Activated gamma-delta T cell treated with Interleukin-2 at 50 U/mL for 16 hours (primary cell): ENCODE data around the gene GLIPR1.
"Not testable (repeated sequence)": the region's sequence is repeated elsewhere in the genome, so short reads cannot be mapped to it uniquely, and the experiment has no call there.

Experiments used
- DNase-seq: peaks from one replicate; pipeline ENCODE4 v3.0.0-alpha.2; 2020

The GLIPR1 gene

DNA sequence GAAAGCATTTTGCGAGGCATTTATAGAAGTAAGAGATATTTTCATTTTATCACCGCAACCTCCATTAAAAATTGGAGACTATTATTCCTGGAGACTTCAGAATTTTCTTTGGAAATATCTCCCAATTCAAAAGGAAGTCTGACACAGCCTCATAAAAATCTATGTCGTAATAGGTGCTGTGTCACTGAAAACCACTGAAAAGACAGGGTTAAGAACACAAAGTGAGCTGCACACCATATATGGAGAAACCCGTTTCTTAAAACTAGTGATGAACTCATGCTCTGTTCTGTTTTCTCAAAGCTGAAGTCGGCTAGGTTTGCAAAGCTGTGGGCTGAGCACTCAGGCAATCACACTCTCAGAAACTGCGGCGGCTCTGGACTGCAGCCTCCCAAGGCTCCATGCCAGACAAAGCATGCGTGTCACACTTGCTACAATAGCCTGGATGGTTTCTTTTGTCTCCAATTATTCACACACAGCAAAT is at the start of gene GLIPR1:
Gene GLIPR1 (plus strand): TSS at position 287 of the 481 bp plus-strand sequence. CDS start 126 bp downstream, at position 413.
- DNase-seq = peak; percentile 57

- no peak for DNase-seq
Measured at GRCh38 chr12:75432924-75433323, 47.6 kb upstream of the GLIPR1 start.

- no peak for DNase-seq
Measured at GRCh38 chr12:75437564-75437963, 43.0 kb upstream of the GLIPR1 start.

GRCh38 chr12:75438059-75438754 is 42.3 kb upstream of the GLIPR1 start:
- no peak for DNase-seq

DNA sequence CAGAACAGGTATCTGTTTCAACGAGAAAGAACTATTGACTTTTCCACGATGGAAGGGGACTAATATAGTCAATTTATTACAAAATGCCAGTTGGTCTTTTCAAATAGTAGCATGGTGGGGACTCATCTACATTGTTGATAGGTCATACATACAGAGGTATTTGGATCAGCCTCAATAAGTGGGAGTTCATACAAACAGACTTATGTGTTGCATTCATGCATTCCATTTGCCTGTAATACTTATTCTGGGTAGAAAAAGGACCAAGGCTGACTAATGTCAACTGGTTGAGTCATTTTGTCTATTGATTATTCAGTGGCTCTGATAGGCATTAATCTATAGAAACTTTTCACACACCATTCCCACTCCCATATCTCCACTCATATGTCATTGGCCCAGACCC is 41.5 kb upstream of the GLIPR1 start:
- DNase-seq = no peak

- no peak for DNase-seq
Measured at GRCh38 chr12:75439930-75440329, 40.6 kb upstream of the GLIPR1 start.

DNA sequence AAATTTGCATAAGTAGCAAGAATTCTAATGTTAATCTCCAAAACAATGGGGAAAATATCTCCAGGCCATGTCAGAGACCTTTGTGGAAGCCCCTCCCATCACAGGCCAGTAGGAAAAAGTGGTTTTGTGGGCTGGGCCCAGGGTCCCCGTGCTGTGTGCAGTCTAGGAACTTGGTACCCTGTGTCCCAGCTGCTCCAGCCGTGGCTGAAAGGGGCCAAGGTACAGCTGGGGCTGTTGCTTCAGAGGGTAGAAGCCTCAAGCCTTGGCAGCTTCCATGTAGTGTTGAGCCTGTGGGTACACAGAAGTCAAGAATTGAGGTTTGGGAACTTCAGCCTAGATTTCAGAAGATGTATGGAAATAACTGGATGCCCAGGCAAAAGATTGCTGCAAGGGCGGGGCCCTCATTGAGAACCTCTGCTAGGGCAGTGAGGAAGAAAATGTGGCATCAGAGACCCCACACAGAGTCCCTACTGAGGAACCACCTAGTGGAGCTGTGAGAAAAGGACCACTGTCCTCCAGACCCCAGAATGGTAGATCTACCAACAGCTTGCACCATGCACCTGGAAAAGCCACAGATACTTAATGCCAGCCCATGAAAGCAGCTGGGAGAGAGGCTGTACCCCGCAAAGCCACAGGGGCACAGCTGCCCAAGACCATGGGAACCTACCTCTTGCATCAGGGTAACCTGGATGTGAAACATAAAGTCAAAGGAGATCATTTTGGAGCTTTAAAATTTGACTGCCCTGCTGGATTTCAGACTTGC is 38.7 kb upstream of the GLIPR1 start:
- not testable (repeated sequence) for DNase-seq

GRCh38 chr12:75442454-75442853 is 38.1 kb upstream of the GLIPR1 start:
- DNase-seq = not testable (repeated sequence)

DNA sequence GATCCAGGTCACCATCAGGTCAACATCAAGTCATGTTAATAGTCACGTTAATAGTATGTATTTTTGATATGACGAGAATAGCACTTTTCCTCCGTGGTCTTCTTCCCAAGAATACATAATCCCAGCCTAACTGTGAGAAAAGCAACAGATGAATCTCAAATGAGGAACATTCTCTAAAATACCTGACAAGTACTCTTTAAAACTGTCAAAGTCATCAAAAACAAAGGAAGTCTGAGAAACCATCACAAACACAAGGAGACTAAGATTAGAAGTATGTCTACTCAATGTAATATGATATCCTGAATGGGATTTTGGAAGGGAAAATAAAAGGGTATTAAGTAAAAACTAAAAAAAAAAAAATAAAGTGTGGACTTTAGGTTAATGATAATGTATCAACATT is 36.8 kb upstream of the GLIPR1 start:
- DNase-seq = no peak

DNA sequence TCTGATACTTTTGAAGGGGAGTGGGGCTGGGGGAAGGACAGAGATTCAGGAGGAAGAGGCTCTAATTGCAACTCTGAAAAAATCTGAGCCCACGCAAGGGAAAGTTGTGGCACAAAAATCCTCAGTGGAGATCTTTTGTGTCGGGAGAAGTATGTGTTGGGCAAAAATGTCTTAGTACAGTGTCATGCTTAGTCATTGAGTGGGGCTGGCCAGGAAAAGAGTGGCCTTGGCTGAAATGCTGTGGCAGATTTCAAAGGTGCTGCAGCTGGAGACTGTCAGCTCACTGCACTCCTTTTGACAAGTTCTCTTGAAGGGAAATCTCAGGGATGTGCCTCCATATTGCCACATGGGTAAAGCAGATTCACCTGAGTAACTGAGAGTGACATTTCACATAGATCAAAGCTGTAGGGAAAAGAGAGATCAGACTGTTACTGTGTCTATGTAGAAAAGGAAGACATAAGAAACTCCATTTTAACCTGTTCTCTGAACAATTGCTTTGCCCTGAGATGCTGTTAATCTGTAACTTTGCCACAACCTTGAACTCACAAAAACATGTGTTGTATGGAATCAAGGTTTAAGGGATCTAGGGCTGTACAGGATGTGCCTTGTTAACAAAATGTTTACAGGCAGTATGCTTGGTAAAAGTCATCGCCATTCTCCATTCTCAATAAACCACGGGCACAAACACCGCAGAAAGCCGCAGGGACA is 36.0 kb upstream of the GLIPR1 start:
- no peak for DNase-seq

GRCh38 chr12:75445137-75445507 is 35.4 kb upstream of the GLIPR1 start:
- DNase-seq = not testable (repeated sequence)

GRCh38 chr12:75446857-75447256 is 33.7 kb upstream of the GLIPR1 start:
- DNase-seq = no peak

GRCh38 chr12:75447691-75448393 is 32.7 kb upstream of the GLIPR1 start:
- no peak for DNase-seq

GRCh38 chr12:75452675-75453330 is 27.8 kb upstream of the GLIPR1 start:
- DNase-seq = no peak

DNA sequence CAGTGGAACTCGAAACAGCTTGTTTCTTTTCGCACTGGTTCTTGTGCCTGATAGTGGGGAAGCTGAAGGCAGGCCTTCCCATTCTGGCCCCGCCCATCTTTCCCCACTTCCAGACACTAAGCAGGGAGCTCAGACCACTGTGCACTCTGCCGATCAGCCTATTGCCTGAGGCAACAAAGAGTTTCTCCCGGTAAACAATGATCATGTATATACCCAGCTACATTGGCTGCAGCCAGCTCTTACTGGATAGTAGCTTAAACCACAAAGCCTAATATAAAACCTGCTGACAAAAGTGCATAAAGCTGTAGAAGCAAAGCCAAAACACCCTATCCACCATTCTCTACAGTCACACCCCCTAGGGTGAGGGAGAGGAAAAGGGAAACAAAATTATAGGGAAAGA is 24.7 kb upstream of the GLIPR1 start:
- no peak for DNase-seq

DNA sequence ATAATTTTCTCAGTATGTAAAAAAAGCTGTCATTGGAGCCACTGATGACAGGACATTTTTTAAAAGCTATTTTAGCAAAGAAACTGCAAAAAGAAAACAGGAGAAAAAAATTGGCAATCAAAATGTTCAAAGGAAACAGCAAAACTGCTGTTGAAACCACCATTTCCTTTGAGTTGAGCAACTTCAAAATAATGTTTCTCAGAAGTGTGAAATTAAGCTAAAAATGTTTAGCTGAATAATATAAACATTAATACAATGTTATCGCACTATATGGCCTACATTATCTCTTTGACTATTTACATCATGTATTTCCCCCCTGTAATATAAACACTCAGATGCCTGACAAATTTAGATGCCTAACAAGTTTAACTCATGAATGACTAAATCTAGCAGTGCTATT is 23.4 kb upstream of the GLIPR1 start:
- DNase-seq = no peak

DNA sequence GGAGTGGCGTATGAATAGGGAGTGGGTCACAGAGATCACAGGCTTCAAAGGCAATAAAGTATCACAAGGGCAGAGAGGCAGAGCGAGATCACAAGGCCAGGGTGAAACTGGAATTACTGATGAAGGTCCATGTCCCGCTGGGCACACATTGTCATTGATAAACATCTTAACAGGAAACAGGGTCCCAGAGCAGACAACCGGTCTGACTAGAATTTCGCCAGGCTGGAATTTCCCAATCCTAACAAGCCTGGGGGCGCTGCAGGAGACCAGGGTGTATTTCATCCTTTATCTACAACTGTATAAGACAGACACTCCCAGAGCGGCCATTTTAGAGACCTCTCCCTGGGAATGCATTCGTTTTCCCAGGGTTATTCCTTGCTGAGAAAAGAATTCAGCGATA is 22.7 kb upstream of the GLIPR1 start:
- DNase-seq = not testable (repeated sequence)

DNA sequence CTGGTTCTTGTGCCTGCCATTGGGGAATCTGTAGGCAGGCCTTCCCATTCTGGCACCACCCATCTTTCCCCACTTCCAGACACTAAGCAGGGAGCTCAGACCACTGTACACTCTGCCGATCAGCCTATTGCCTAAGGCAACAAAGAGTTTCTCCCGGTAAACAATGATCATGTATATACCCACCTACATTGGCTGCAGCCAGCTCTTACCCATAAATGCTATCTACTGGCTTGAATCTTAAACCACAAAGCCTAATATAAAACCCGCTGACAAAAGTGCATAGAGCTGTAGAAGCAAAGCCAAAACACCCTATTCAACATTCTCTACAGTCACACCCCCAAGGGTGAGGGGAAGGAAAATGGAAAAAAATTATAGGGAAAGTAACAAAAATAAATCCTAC is 20.8 kb upstream of the GLIPR1 start:
- no peak for DNase-seq

DNA sequence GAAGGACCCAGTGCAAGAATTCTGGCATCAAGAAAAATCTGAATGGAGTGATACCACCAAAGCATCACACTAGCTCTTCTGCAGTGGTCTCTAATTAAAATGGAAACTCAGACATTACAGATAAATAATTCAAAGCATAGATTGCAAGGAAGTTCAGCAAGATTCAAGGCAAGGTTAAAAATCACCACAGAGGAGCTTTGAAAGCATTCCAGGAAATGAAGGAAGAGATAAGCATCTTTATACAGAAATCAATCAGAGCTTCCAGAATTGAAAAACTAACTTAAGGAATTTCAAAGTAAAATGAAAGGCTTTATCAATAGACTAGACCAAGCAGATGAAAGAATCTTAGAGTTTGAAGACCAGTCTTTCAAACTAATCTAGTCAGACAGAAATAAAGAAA is 20.4 kb upstream of the GLIPR1 start:
- no peak for DNase-seq

DNA sequence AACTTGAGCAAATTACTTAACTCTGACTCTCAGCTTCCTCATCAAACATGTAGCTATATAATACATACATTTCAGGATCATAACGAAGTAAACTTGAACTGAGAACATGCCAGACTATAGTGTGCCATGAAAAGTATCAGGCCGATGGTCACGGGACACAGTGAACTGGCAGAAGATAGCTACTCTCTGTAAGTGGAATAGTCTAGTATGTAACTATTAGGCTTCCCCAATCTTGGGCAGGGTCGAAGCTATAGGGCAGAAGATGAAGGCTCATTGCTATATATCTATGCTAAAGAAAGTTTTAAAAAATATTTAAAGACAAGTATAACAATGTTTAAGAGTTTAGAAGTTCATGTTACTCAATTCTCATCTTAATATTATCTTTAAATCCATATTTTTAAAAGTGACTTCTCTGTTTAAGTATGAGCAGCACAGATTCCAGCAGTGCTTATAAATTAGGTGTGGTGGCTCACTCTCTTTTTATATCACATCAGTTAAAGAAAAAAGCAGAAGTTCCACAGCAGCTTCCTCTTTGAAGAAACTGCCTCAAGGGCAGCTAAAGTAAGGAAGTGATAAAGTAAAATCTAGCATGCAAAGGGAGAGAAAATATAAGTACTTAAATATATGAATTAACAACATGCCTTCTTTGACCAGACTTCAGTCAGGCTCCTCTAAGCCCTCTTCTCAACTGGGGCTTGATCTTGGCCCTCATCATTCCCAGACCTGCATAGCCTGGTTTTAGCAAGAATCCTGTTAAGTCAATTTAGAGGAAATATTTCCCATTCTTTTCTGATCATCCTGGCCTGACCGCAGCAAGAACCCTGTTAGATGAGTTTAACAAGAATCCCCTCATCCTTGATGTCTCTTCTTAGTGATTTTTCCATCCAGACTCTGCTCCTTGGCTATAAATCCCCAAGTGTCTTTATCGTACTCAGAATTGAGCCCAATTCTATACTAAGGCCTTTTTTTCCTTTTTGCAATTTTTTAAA is 8.4 kb upstream of the GLIPR1 start:
- DNase-seq = no peak

DNA sequence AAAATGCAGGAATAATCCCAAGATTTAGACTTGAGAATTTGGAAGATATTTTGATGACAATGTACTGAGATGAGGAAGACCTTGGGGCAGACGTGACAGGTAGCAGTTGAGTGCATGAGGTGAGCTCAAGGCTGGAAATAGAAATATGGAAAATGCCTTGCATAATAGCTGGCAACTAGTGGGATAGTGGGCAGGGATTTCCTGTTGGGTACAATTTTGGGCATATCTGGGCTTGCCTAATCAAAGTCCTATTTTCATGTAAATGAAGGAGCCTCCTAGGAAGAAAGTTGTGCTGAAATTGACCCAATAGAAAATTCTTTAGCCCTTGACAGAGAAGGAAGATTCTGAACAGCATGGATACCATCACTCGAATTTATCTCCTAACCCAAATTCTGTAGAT is 6.4 kb upstream of the GLIPR1 start:
- no peak for DNase-seq
